Measurements from ENCODE around the gene ARL17A.
"Not testable (repeated sequence)": the region's sequence is repeated elsewhere in the genome, so short reads cannot be mapped to it uniquely, and the experiment has no call there.

The ARL17A gene

GRCh38 chr17:46566980-46567379 is 12.5 kb downstream of the ARL17A start:
- in situ Hi-C loops (cut with HindIII; ENCODE audit: low pct_unique_long_range_greater_than_20kb, low sequenced_read_pairs); DNase-seq (ENCODE audit: low read depth in 1 of 2, low spot score in 1 of 2): not testable (repeated sequence)

GRCh38 chr17:46566284-46566683 is 13.2 kb downstream of the ARL17A start:
- DNase-seq (ENCODE audit: low read depth in 1 of 2, low spot score in 1 of 2); in situ Hi-C loops (cut with HindIII; ENCODE audit: low pct_unique_long_range_greater_than_20kb, low sequenced_read_pairs): not testable (repeated sequence)

- in situ Hi-C loops (cut with HindIII; ENCODE audit: low pct_unique_long_range_greater_than_20kb, low sequenced_read_pairs): not testable (repeated sequence)
Measured at GRCh38 chr17:46560048-46560447, 19.4 kb downstream of the ARL17A start.

DNA sequence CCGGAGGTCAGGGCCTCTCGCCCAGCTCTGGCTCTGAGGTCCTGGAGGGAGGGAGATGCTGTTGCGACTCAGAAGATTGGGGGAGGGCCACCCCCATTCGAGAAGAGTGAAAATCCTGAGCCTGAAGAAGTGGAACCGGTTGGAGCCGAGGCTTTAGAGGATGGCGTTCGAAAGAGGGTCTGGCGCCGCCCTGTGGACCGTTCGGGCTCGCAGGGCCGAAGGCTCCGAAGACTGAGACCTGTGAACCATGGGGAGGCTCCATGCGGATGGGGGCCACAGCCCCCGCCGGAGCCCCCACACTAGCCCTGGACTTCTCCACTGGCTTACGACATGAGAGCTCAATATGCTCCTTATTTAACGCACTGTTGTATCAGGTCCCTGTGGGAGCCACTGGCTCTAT is 20.3 kb downstream of the ARL17A start:
- DNase-seq (ENCODE audit: low read depth in 1 of 2, low spot score in 1 of 2); in situ Hi-C loops (cut with HindIII; ENCODE audit: low pct_unique_long_range_greater_than_20kb, low sequenced_read_pairs): not testable (repeated sequence)

More at GRCh38 chr17:46560048-46560447, 19.4 kb downstream of the ARL17A start:
- DNase-seq (ENCODE audit: low read depth in 1 of 2, low spot score in 1 of 2): not testable (repeated sequence)

DNA sequence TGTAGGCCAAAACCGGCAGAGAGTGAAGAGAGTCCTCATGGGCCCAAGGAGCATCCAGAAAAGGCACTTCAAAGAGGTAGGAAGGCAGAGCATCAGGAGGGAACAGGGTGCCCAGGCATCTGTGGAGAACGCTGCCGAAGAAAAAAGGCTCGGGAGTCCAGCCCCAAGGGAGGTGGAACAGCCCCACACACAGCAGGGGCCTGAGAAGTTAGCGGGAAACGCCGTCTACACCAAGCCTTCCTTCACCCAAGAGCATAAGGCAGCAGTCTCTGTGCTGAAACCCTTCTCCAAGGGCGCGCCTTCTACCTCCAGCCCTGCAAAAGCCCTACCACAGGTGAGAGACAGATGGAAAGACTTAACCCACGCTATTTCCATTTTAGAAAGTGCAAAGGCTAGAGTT is 30.9 kb downstream of the ARL17A start:
- DNase-seq (ENCODE audit: low read depth in 1 of 2, low spot score in 1 of 2); in situ Hi-C loops (cut with HindIII; ENCODE audit: low pct_unique_long_range_greater_than_20kb, low sequenced_read_pairs): not testable (repeated sequence)

DNA sequence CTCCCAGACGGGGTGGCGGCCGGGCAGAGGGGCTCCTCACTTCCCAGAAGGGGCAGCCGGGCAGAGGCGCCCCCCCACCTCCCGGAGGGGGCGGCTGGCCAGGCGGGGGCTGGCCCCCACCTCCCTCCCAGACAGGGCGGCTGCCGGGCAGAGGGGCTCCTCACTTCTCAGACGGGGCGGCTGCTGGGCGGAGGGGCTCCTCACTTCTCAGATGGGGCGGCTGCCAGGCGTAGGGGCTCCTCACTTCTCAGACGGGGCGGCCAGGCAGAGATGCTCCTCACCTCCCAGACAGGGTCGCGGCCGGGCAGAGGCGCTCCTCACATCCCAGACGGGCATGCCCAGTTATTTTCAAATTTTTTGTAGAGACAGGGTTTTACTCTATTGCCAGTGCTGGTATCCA is 44.8 kb downstream of the ARL17A start:
- DNase-seq (ENCODE audit: low read depth in 1 of 2, low spot score in 1 of 2); in situ Hi-C loops (cut with HindIII; ENCODE audit: low pct_unique_long_range_greater_than_20kb, low sequenced_read_pairs): not testable (repeated sequence)

GRCh38 chr17:46512168-46512567 is 67.3 kb downstream of the ARL17A start, which contains the start of gene LRRC37A2:
Gene LRRC37A2 (plus strand): TSS chr17:46512468. CDS start chr17:46512713, 245 bp downstream.
- DNase-seq (ENCODE audit: low read depth in 1 of 2, low spot score in 1 of 2); in situ Hi-C loops (cut with HindIII; ENCODE audit: low pct_unique_long_range_greater_than_20kb, low sequenced_read_pairs): not testable (repeated sequence)

DNA sequence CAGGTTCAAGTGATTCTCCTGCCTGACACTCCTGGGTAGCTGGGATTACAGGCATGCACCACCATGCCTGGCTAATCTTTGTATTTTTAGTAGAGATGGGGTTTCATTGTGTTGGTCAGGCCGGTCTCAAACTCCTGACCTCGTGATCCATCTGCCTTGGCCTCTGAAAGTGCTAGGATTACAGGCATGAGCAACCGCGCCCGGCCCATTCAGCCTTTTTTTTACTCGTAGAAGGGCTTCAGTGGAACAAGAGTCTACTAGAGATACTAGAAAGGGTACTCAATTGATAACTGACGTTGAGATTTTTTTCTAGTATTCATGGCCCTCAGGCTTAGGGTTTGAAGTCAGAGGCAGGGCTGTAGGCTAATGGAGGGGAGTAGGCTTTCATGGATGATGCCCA is 73.6 kb downstream of the ARL17A start:
- DNase-seq (ENCODE audit: low read depth in 1 of 2, low spot score in 1 of 2); in situ Hi-C loops (cut with HindIII; ENCODE audit: low pct_unique_long_range_greater_than_20kb, low sequenced_read_pairs): not testable (repeated sequence)

DNA sequence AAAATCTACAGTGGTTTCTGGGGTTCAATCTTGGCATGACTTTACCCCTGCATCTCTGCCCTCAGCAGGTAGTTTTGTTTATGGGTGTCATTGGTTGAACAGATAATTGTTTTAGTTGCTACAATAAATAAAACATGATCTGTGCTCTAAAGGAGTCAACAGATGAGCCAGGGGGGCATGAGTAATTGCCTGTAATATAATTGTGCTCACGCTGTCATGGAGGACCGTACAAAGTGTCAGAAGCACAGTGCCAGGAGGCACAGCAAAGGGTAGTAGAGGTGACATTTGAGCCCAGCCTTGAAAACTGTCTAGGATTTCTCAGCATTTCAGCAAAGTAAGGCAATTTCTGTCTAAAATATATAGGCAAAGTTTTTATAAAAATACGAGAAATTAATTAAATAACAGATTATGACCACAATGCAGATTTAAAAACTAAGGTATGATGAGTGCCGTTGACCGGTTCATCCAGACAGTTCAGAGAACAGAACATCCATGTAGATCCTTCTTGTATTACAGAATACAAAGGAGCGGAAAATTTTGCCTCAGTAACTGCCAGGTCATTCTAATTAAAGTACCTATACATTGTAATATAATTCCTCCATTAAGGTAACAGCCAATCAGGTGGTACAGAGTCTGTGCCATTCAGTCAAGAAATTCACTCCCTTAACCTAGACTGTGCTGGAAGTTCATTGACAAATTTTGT is 79.9 kb downstream of the ARL17A start:
- DNase-seq (ENCODE audit: low read depth in 1 of 2, low spot score in 1 of 2); in situ Hi-C loops (cut with HindIII; ENCODE audit: low pct_unique_long_range_greater_than_20kb, low sequenced_read_pairs): not testable (repeated sequence)

- in situ Hi-C loops (cut with HindIII; ENCODE audit: low pct_unique_long_range_greater_than_20kb, low sequenced_read_pairs); DNase-seq (ENCODE audit: low read depth in 1 of 2, low spot score in 1 of 2): not testable (repeated sequence)
Measured at GRCh38 chr17:46492021-46492420, 87.5 kb downstream of the ARL17A start.

- in situ Hi-C loops (cut with HindIII; ENCODE audit: low pct_unique_long_range_greater_than_20kb, low sequenced_read_pairs); DNase-seq (ENCODE audit: low read depth in 1 of 2, low spot score in 1 of 2): not testable (repeated sequence)
Measured at GRCh38 chr17:46481310-46481709, 98.2 kb downstream of the ARL17A start.

GRCh38 chr17:46478823-46479222 is 100.7 kb downstream of the ARL17A start:
- in situ Hi-C loops (cut with HindIII; ENCODE audit: low pct_unique_long_range_greater_than_20kb, low sequenced_read_pairs); DNase-seq (ENCODE audit: low read depth in 1 of 2, low spot score in 1 of 2): not testable (repeated sequence)

DNA sequence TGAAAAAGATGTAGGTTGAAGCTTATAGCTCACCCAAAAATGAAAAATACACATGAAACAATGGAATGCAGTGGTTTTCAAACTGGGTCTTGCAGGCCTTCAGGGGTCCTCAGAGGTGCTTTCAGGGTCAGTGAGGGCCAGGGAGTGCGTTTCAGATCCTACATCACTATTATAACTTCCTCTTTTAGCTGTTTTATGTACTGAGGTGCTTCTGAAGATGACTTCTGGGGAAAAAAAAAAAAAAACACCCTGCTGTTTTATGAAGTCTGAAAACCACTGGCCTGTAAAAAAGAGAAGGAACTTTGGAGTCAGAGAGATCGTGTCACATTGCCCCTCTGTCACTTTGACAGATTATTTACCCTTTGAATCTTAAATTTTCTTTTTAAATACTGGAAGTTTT is 103.9 kb downstream of the ARL17A start:
- in situ Hi-C loops (cut with HindIII; ENCODE audit: low pct_unique_long_range_greater_than_20kb, low sequenced_read_pairs); DNase-seq (ENCODE audit: low read depth in 1 of 2, low spot score in 1 of 2): not testable (repeated sequence)

GRCh38 chr17:46474489-46474888 is 105.0 kb downstream of the ARL17A start:
- DNase-seq (ENCODE audit: low read depth in 1 of 2, low spot score in 1 of 2); in situ Hi-C loops (cut with HindIII; ENCODE audit: low pct_unique_long_range_greater_than_20kb, low sequenced_read_pairs): not testable (repeated sequence)

DNA sequence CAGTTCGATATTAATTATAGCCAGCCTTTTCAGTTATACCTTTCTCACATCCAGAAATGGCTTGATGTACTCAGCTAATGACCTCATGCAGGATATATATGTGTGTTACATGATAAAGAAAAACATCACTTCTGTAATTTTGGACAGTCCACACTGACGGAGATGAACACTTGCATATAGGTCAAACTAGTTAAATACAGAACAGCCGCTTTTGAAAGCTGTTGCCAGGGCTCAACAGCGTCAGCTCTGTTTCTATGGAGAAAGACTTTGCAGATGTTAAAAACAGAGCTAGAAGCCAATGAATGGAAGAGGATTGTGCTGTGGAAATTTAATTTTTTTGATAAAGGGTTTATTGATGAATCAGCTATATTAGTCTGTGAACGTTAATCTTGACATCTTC is 111.9 kb downstream of the ARL17A start:
- DNase-seq (ENCODE audit: low read depth in 1 of 2, low spot score in 1 of 2); in situ Hi-C loops (cut with HindIII; ENCODE audit: low pct_unique_long_range_greater_than_20kb, low sequenced_read_pairs): not testable (repeated sequence)
